GM18520 (cell line): ENCODE data around the gene PEAK3.

Experiments
- ATAC-seq: cut with Tn5 transposase; IDR thresholded peaks from one replicate; pipeline ENCODE4 v1.9.1; 2021; ENCODE audit not compliant: unreplicated experiment

Gene PEAK3

GRCh38 chr19:2282062-2282861, at the start of gene PEAK3:
TSS of gene PEAK3 (minus strand) at chr19:2282175. CDS start at chr19:2280931, 1,244 bp downstream.
- no peak for ATAC-seq

GRCh38 chr19:2330632-2331284, 48.8 kb upstream of the PEAK3 start:
- no peak for ATAC-seq

DNA sequence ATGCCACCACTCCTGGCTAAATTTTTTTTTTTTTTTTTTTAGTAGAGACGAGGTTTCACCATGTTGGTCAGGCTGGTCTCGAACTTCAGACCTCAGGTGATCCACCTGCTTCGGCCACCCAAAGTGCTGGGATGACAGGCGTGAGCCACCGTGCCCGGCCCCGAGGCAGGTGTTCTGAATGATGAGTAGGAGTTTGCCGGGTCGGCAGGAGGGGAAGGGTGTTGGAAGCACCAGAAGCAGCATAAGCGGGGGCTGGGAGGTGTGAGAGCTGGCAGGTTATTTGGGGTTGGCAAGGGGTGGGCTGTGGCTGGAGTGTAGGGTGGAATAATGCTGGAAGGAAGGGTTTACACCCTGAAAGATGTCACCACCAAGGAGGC, 48.3 kb upstream of the PEAK3 start:
- ATAC-seq: no peak

GRCh38 chr19:2329501-2329916, 47.5 kb upstream of the PEAK3 start:
- ATAC-seq: no peak

DNA sequence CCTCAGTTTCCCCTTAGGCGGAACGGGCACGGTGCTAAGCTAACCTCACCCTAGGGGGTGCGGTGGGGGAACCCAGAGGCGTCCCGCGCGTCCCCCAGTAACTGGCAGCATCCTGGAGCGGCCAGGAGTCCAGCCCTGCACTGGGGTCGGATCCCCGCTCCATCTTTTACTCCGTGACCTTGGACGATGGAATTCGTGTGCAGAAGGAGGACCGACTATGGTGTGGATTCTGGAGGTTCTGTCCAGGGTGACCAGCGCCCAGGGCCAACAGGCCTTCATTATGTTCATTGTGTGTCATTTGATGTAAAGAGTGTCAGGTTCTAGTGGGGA, 47.1 kb upstream of the PEAK3 start:
- no peak for ATAC-seq

DNA sequence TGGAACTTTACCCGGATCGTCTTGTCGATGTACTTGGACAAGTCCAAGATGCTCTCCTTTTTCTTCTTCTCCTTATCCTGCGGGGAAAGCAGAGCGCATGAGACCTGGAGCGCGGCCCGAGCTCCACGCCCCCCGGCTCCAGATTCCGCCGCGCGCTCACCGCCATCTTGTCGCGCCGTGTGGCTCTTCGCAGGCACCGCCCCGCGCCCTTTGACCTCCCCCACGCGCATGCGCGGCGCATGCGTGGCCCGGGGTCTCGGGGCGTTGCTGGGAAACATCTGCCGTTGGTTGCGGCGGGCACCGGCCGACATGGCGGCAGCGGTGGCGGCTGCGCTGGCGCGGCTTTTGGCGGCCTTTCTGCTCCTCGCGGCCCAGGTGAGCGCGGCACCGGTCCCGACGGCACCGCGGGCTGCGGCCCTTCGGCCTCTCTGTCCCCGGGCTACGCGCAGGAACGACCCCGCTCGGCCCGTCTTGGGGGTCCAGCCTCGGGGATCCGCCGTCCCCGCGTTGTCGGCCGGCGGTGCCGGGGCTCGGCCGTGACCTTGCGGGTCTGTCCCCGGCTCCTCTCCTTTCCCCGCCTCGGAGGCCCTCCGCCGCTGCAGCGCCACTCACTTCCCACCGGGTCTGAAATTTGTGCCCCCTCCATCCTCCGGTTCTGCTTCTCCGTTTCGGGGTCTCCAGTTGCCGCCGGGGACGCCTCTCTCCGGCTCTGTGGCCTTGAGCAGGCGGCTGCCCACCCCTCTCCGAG, 46.6 kb upstream of the PEAK3 start, which contains the start of the genes LSM7 and SPPL2B:
LSM7 (minus strand) TSS at position 186 of the 748 bp plus-strand sequence; CDS start at position 166, 20 bp downstream.
SPPL2B (plus strand) TSS at position 284 of the 748 bp plus-strand sequence; CDS start at position 310, 26 bp downstream.
- peak; percentile 68 for ATAC-seq

DNA sequence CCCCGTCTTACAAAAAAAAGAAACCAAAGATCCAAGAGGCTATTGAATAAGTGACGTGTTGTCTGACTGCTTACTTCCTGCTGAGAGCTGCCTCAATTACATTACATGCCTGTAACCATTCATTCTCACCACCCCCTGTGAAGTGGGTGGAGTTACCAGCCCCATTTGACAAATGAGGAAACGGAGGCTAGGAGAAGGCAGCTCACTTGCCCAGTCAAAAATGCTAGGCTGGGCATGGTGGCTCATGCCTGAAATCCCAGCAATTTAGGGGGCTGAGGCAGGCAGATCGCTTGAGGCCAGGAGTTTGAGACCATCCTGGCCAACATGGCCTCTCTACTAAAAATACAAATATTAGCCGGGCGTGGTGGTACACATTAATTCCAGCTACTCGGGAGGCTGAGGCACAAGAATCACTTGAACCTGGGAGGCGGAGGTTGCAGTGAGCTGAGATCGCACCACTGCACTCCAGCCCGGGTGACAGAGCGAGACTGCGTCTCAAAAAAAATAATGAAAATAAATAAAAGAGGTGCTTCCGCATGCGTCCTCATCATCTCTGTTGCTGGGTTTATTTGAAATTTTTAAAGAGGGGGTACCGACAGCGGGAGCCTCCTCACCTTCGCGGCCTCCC, 45.9 kb upstream of the PEAK3 start:
- ATAC-seq: no peak

- no peak for ATAC-seq
Measured at GRCh38 chr19:2326699-2327360, 44.9 kb upstream of the PEAK3 start.

- ATAC-seq: no peak
Measured at GRCh38 chr19:2325281-2326046, 43.5 kb upstream of the PEAK3 start.

GRCh38 chr19:2324220-2324948, 42.4 kb upstream of the PEAK3 start:
- ATAC-seq: no peak

DNA sequence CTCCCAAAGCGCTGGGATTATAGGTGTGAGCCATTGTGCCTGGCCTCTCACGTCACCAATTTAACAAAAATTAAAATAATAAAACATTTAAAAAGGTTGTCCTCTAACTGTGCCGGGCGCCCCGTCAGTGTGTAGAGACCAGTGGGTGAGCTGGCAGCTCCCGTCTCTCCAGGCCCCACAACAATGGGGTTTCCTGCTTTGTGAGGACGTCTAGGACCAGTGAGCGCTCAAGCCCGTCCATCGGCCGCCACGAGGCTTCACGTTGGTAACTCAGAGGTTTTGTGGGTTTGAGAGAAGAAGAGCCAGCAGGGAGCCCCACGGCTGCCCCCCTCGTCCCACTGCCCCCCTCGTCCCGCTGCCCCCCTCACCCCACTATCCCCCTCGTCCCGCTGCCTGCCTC, 41.7 kb upstream of the PEAK3 start:
- no peak for ATAC-seq

GRCh38 chr19:2321565-2322283, 39.7 kb upstream of the PEAK3 start:
- no peak for ATAC-seq

GRCh38 chr19:2320939-2321338, 39.0 kb upstream of the PEAK3 start:
- no peak for ATAC-seq

- no peak for ATAC-seq
Measured at GRCh38 chr19:2320049-2320448, 38.1 kb upstream of the PEAK3 start.

DNA sequence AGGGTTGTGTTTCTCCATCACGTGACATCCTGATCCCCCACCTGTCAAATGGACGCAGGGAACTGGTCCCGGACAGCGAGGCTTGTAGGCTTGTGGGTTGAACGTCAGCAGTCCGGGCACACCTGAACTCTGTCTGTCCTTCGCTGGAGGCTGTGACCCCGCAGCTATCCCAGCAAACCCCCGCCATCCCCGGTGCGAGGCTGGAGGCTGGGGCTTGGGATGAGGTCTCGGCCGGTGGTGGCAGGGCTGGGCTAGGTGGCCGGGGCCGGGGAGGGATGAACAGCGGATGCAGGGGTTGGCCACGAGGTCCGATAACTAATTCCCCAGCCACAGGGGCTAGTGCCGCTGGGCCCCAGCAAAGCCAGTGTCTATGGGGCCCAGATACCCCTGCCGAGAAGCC, 37.6 kb upstream of the PEAK3 start:
- ATAC-seq: no peak

DNA sequence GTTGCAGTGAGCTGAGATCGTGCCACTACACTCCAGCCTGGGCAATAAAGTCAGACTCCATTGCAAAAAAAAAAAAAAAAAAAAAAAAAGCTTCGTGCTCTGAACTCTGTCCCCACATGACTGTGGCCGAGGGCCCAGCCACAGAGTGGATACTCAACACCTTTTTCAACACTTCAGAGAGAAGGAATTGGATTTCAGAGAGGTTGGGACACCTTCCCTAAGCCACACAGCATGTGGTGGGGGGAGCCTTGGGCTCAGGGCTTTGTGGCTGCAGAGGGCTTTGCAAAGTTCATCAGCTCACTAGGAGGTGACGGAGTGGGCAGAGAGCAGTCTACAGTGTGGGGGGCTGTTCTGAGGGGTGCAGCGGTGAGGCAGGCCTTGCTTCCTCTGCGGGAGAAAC, 36.9 kb upstream of the PEAK3 start:
- no peak for ATAC-seq

DNA sequence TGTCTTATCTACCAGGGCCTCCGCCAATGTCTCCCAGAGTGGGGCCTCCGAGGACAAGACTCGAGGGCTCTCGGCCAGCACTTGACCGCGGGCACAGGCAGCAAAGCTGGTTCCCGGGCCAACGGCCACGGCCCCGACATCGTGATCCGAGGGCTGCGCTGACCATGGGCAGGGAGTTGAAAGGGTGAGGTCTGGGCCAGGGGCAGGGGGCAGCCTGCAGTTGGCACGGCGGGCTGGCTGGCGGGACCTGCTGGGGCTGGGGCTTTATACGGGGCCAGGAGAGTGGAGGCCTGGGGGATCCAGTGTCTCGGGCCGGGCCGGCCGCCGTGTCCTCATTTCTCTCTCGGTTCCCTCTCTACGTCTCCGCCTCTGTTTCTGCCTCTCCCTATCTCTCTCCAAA, 35.8 kb upstream of the PEAK3 start:
- no peak for ATAC-seq

- no peak for ATAC-seq
Measured at GRCh38 chr19:2317300-2317699, 35.3 kb upstream of the PEAK3 start.
